ENCODE results near the gene E4F1. TPM values are rescaled to one million over a fixed set of nuclear protein-coding genes. Genes with fewer than 3 reads are reported as not detected.

E4F1 gene
- total RNA-seq, 1 donor from 2014 or later = 27.3 TPM

GRCh38 chr16:2276368-2277195 is 53.2 kb downstream of the E4F1 start:
- DNase-seq = no peak

GRCh38 chr16:2277466-2278271 is 54.3 kb downstream of the E4F1 start:
- DNase-seq = no peak

GRCh38 chr16:2278272-2278608 is 54.8 kb downstream of the E4F1 start:
- no peak for DNase-seq

GRCh38 chr16:2278956-2279800 is 55.8 kb downstream of the E4F1 start:
- no peak for DNase-seq

GRCh38 chr16:2280461-2280860 is 57.1 kb downstream of the E4F1 start:
- DNase-seq = no peak

GRCh38 chr16:2280981-2281542 is 57.7 kb downstream of the E4F1 start:
- DNase-seq = no peak

- no peak for DNase-seq
Measured at GRCh38 chr16:2282262-2282661, 58.9 kb downstream of the E4F1 start.

- no peak for DNase-seq
Measured at GRCh38 chr16:2282866-2283555, 59.6 kb downstream of the E4F1 start.

- DNase-seq = no peak
Measured at GRCh38 chr16:2284001-2284770, 60.8 kb downstream of the E4F1 start.

GRCh38 chr16:2284797-2285576 is 61.6 kb downstream of the E4F1 start:
- DNase-seq = no peak

Small RNAs within 50 kb of the gene (small RNA-seq; reads per million reads assigned to genes)
- gene MIR3677 = not detected
- not detected for gene MIR4717

Other genes with a start within 250 kb of the E4F1 start
- 0.78 TPM for gene NOXO1, start 242.1 kb upstream of the E4F1 start, total RNA-seq
- gene GFER, start 239.4 kb upstream of the E4F1 start, total RNA-seq = 10.9 TPM
- gene SYNGR3, start 233.6 kb upstream of the E4F1 start, total RNA-seq = 81.3 TPM
- gene ZNF598, start 213.8 kb upstream of the E4F1 start, total RNA-seq = 5.5 TPM
- not detected for gene NPW, start 203.8 kb upstream of the E4F1 start, total RNA-seq
- 9.8 TPM for gene NHERF2, start 196.7 kb upstream of the E4F1 start, total RNA-seq
- gene NTHL1, start 175.8 kb upstream of the E4F1 start, total RNA-seq = 20.3 TPM
- gene TSC2, start 175.6 kb upstream of the E4F1 start, total RNA-seq = 47.3 TPM
- gene PKD1, start 87.7 kb upstream of the E4F1 start, total RNA-seq = 70.3 TPM
- 5.8 TPM for gene RAB26, start 75.0 kb upstream of the E4F1 start, total RNA-seq
- 35.6 TPM for gene TRAF7, start 67.8 kb upstream of the E4F1 start, total RNA-seq
- gene CASKIN1, start 27.0 kb upstream of the E4F1 start, total RNA-seq = 23.6 TPM
- 10.5 TPM for gene MLST8, start 18.1 kb upstream of the E4F1 start, total RNA-seq
- 3.7 TPM for gene BRICD5, start 12.7 kb upstream of the E4F1 start, total RNA-seq
- 10.1 TPM for gene PGP, start 8.8 kb upstream of the E4F1 start, total RNA-seq
- 1.7 TPM for gene DNASE1L2, start 12.9 kb downstream of the E4F1 start, total RNA-seq
- 8.1 TPM for gene ECI1, start 28.0 kb downstream of the E4F1 start, total RNA-seq
- gene RNPS1, start 44.5 kb downstream of the E4F1 start, total RNA-seq = 66.8 TPM
- gene ABCA3, start 117.1 kb downstream of the E4F1 start, total RNA-seq = 34.8 TPM
- 10.8 TPM for gene CCNF, start 205.9 kb downstream of the E4F1 start, total RNA-seq
- 8.4 TPM for gene TEDC2, start 236.5 kb downstream of the E4F1 start, total RNA-seq
- gene NTN3, start 247.7 kb downstream of the E4F1 start, total RNA-seq = 5.8 TPM

Measured in occipital lobe (tissue), 3 donors.